Measurements from ENCODE around the gene NFKB2.

GRCh38 chr10:102393411-102394078 lies 2.0 kb upstream of the NFKB2 start:
- TF ChIP-seq POLR2A (IDR thresholded peaks at IDR 0.05) = no peak
- TF ChIP-seq POLR2AphosphoS5 (IDR thresholded peaks at IDR 0.05) = no peak
